H1 (cell line): ENCODE results near the gene PDHX.

Experiments used
- MAFK ChIP-seq: IDR thresholded peaks from 2 replicates; pipeline ENCODE4 v1.6.1; 2012; ENCODE audit warnings: low read depth, mild to moderate bottlenecking, improper control_type of control experiment, low read length
- POLR2A ChIP-seq, 2 experiments: IDR thresholded peaks; 1 replicate in 1 of 2; 2 replicates in 1 of 2; pipeline ENCODE4 v1.6.1; 2011; ENCODE audit warnings: low read depth in 2 of 2, low read length in 2 of 2, mild to moderate bottlenecking in 2 of 2; ENCODE audit errors: control extremely low read depth in 1 of 2
- TAF1 ChIP-seq: IDR thresholded peaks from 2 replicates; pipeline ENCODE4 v1.6.1; 2011; ENCODE audit warnings: mild to moderate bottlenecking, low read depth, low read length
- ZNF274 ChIP-seq: IDR thresholded peaks from 2 replicates; pipeline ENCODE4 v1.7.0; 2012; ENCODE audit warnings: low read length, borderline replicate concordance; ENCODE audit errors: extremely low read depth
- TF ChIP-seq, protein P1 (sequence below), 3 experiments: IDR thresholded peaks; 1 replicate in 2 of 3; 2 replicates in 1 of 3; pipeline versions ENCODE4 v1.5.1 to v1.6.1; 2011; ENCODE audit warnings: low read length in 3 of 3, mild to moderate bottlenecking in 3 of 3, inconsistent platforms in 2 of 3, low read depth in 1 of 3, moderate library complexity in 1 of 3; ENCODE audit not compliant: insufficient read depth in 1 of 3; ENCODE audit errors: control extremely low read depth in 1 of 3
- TF ChIP-seq, protein P2 (sequence below): IDR thresholded peaks from 2 replicates; pipeline ENCODE4 v1.6.1; 2011; ENCODE audit warnings: low read length, improper control_type of control experiment

DNA sequence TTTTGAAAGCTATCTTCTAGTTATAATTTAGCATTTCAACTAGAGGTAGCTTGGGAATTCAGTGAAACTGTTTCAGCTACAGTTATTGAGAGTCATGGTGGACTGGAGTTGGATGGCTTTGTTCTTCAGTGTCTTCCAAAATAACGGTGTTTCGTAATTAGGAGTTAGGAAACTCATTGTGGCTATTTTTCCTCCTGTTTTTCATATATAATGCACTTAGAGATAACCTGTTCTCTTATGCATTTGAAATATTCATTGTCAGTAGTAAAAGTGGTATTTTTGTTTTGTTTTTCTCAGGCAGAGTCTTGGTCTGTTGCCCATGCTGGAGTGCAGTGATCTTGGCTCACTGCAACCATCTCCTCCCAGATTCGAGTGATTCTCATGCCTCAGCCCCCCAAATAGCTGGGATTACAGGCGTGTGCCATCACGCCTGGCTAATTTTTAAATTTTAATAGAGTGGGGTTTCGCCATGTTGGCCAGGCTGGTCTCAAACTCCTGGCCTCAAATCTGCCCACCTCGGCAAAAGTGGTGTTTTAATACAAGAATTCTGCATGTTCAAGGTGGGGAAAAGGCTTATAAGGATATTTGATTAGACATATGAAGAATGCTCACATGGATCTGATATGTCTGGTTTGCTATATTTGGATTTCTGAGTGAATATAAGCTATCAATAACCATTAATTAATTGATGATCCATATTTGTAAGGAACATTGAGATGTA lies 12.7 kb downstream of the PDHX start:
- TF ChIP-seq ZNF274 (no peak), POLR2A (IDR thresholded peaks at IDR 0.05; ENCODE audit: control extremely low read depth in 1 of 2, low read depth in 2 of 2, low read length in 2 of 2) (no peak), MAFK (no peak), TAF1 (no peak)
- TF ChIP-seq, protein P1, sequence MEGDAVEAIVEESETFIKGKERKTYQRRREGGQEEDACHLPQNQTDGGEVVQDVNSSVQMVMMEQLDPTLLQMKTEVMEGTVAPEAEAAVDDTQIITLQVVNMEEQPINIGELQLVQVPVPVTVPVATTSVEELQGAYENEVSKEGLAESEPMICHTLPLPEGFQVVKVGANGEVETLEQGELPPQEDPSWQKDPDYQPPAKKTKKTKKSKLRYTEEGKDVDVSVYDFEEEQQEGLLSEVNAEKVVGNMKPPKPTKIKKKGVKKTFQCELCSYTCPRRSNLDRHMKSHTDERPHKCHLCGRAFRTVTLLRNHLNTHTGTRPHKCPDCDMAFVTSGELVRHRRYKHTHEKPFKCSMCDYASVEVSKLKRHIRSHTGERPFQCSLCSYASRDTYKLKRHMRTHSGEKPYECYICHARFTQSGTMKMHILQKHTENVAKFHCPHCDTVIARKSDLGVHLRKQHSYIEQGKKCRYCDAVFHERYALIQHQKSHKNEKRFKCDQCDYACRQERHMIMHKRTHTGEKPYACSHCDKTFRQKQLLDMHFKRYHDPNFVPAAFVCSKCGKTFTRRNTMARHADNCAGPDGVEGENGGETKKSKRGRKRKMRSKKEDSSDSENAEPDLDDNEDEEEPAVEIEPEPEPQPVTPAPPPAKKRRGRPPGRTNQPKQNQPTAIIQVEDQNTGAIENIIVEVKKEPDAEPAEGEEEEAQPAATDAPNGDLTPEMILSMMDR (IDR thresholded peaks at IDR 0.05; ENCODE audit: control extremely low read depth in 1 of 3, insufficient read depth in 1 of 3, low read depth in 1 of 3, low read length in 3 of 3) = no peak
- TF ChIP-seq, protein P2, sequence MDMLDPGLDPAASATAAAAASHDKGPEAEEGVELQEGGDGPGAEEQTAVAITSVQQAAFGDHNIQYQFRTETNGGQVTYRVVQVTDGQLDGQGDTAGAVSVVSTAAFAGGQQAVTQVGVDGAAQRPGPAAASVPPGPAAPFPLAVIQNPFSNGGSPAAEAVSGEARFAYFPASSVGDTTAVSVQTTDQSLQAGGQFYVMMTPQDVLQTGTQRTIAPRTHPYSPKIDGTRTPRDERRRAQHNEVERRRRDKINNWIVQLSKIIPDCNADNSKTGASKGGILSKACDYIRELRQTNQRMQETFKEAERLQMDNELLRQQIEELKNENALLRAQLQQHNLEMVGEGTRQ = no peak
